ENCODE data around the gene PIK3AP1.

Gene PIK3AP1

GRCh38 chr10:96650958-96651357 is 69.4 kb downstream of the PIK3AP1 start:
- no peaks in the 10 kb centered on the region for H4K20me1 ChIP-seq (ENCODE audit: insufficient read depth)
- no peak overlapping the region for H2AFZ ChIP-seq (ENCODE audit: low read depth)

GRCh38 chr10:96648297-96648696 is 72.0 kb downstream of the PIK3AP1 start:
- H3K79me2 ChIP-seq (ENCODE audit: insufficient read depth, low read depth) = no peaks in the 10 kb centered on the region
- no peak overlapping the region for H3K27ac ChIP-seq
- no peak overlapping the region for H2AFZ ChIP-seq (ENCODE audit: low read depth)
- no peak overlapping the region for H3K9ac ChIP-seq
- H3K27me3 ChIP-seq (ENCODE audit: insufficient read depth, low read depth) = no peaks in the 10 kb centered on the region
- H3K4me1 ChIP-seq (ENCODE audit: low read depth, poor library complexity, severe bottlenecking) = no peaks in the 10 kb centered on the region
- H3K4me3 ChIP-seq (IDR thresholded peaks at IDR 0.05; ENCODE audit: insufficient read depth, low read depth, low read length) = no peak overlapping the region
- no peaks in the 10 kb centered on the region for H4K20me1 ChIP-seq (ENCODE audit: insufficient read depth)
- H3K4me2 ChIP-seq = no peak overlapping the region
- H3K36me3 ChIP-seq (ENCODE audit: insufficient read depth) = no peaks in the 10 kb centered on the region
- TF ChIP-seq CTCF (conservative IDR thresholded peaks at IDR 0.05; ENCODE audit: low read depth, low read length) = no peak

More at GRCh38 chr10:96650958-96651357, 69.4 kb downstream of the PIK3AP1 start:
- H3K4me1 ChIP-seq (ENCODE audit: low read depth, poor library complexity, severe bottlenecking) = no peaks in the 10 kb centered on the region
- no peak overlapping the region for H3K27ac ChIP-seq
- no peaks in the 10 kb centered on the region for H3K36me3 ChIP-seq (ENCODE audit: insufficient read depth)
- H3K79me2 ChIP-seq (ENCODE audit: insufficient read depth, low read depth) = no peaks in the 10 kb centered on the region
- H3K27me3 ChIP-seq (ENCODE audit: insufficient read depth, low read depth) = no peaks in the 10 kb centered on the region
- H3K9ac ChIP-seq = no peak overlapping the region
- TF ChIP-seq CTCF (conservative IDR thresholded peaks at IDR 0.05; ENCODE audit: low read depth, low read length) = no peak
- H3K4me2 ChIP-seq = no peak overlapping the region
- H3K4me3 ChIP-seq (IDR thresholded peaks at IDR 0.05; ENCODE audit: insufficient read depth, low read depth, low read length) = no peak overlapping the region

GRCh38 chr10:96647466-96647865 is 72.8 kb downstream of the PIK3AP1 start:
- H2AFZ ChIP-seq (ENCODE audit: low read depth) = no peak overlapping the region
- no peaks in the 10 kb centered on the region for H4K20me1 ChIP-seq (ENCODE audit: insufficient read depth)
- H3K27ac ChIP-seq = no peak overlapping the region
- no peak overlapping the region for H3K4me3 ChIP-seq (IDR thresholded peaks at IDR 0.05; ENCODE audit: insufficient read depth, low read depth, low read length)
- H3K4me1 ChIP-seq (ENCODE audit: low read depth, poor library complexity, severe bottlenecking) = no peaks in the 10 kb centered on the region
- no peaks in the 10 kb centered on the region for H3K27me3 ChIP-seq (ENCODE audit: insufficient read depth, low read depth)
- H3K79me2 ChIP-seq (ENCODE audit: insufficient read depth, low read depth) = no peaks in the 10 kb centered on the region
- no peak overlapping the region for H3K4me2 ChIP-seq
- no peaks in the 10 kb centered on the region for H3K36me3 ChIP-seq (ENCODE audit: insufficient read depth)
- no peak for TF ChIP-seq CTCF (conservative IDR thresholded peaks at IDR 0.05; ENCODE audit: low read depth, low read length)
- H3K9ac ChIP-seq = no peak overlapping the region

- H4K20me1 ChIP-seq (ENCODE audit: insufficient read depth) = no peaks in the 10 kb centered on the region
- no peak overlapping the region for H3K27ac ChIP-seq
- H3K27me3 ChIP-seq (ENCODE audit: insufficient read depth, low read depth) = no peaks in the 10 kb centered on the region
- H3K36me3 ChIP-seq (ENCODE audit: insufficient read depth) = no peaks in the 10 kb centered on the region
- H3K4me3 ChIP-seq (IDR thresholded peaks at IDR 0.05; ENCODE audit: insufficient read depth, low read depth, low read length) = no peak overlapping the region
- H3K4me1 ChIP-seq (ENCODE audit: low read depth, poor library complexity, severe bottlenecking) = no peaks in the 10 kb centered on the region
- no peak overlapping the region for H3K4me2 ChIP-seq
- H3K9ac ChIP-seq = no peak overlapping the region
- TF ChIP-seq CTCF (conservative IDR thresholded peaks at IDR 0.05; ENCODE audit: low read depth, low read length) = no peak
- H3K79me2 ChIP-seq (ENCODE audit: insufficient read depth, low read depth) = no peaks in the 10 kb centered on the region
- H2AFZ ChIP-seq (ENCODE audit: low read depth) = no peak overlapping the region
Measured at GRCh38 chr10:96646751-96647166, 73.6 kb downstream of the PIK3AP1 start.

Data from KMS-11 (cell line).